H1 (cell line): ENCODE data around the gene RPUSD3. TPM values are rescaled to one million over a fixed set of nuclear protein-coding genes. Genes with fewer than 3 reads are reported as not detected.
"Not testable (repeated sequence)": the region's sequence is repeated elsewhere in the genome, so short reads cannot be mapped to it uniquely, and the experiment has no call there.

ENCODE experiments used
- CTCF ChIA-PET: fragments of 300-600 bp; sonication (Branson Sonifier 250); formaldehyde crosslinking; loops from one replicate; lab custom pipeline; 2021; ENCODE audit not compliant: partially characterized antibody; lab: Charles Lee
- POLR2A ChIA-PET: fragments of 300-600 bp; sonication (Branson Sonifier 250); formaldehyde crosslinking; loops from one replicate; lab custom pipeline; 2021; ENCODE audit warnings: inconsistent platforms; ENCODE audit not compliant: partially characterized antibody; lab: Charles Lee
- DNase-seq, 2 experiments: peaks; one replicate each; pipeline versions ENCODE4 v3.0.0 to v3.0.0-alpha.2; 2010 to 2022; ENCODE audit warnings: low spot score in 2 of 2, low read depth in 1 of 2, mixed read lengths in 1 of 2
- FAIRE-seq: peaks from 2 replicates; lab custom pipeline; 2011; peaks lifted over from hg19 to GRCh38; lab: Jason Lieb, UNC
- H2AFZ ChIP-seq: 2 replicates; pipeline ENCODE4 v1.8.1; 2012; ENCODE audit warnings: low read length, inconsistent platforms
- H2AK5ac ChIP-seq: 2 replicates; pipeline ENCODE4 v1.6.1; 2013; ENCODE audit warnings: low read depth, low read length
- H2BK120ac ChIP-seq: replicated peaks from 2 replicates; pipeline ENCODE3; 2013; ENCODE audit warnings: low read depth, low read length, inconsistent platforms
- H2BK12ac ChIP-seq: 2 replicates; pipeline ENCODE4 v1.6.1; 2013; ENCODE audit warnings: low read depth, low read length
- H2BK15ac ChIP-seq: 2 replicates; pipeline ENCODE4 v1.6.1; 2013; ENCODE audit warnings: low read length
- H2BK20ac ChIP-seq: 2 replicates; pipeline ENCODE4 v1.6.1; 2013; ENCODE audit warnings: low read length
- H2BK5ac ChIP-seq: 2 replicates; pipeline ENCODE4 v1.6.1; 2013; ENCODE audit warnings: low read depth, low read length
- H3K14ac ChIP-seq: 2 replicates; pipeline ENCODE4 v1.6.1; 2013; ENCODE audit warnings: inconsistent platforms; ENCODE audit not compliant: insufficient read length
- H3K18ac ChIP-seq: 2 replicates; pipeline ENCODE4 v1.6.1; 2013; ENCODE audit warnings: low read length; ENCODE audit errors: extremely low read depth
- H3K23ac ChIP-seq: 2 replicates; pipeline ENCODE4 v1.6.1; 2013; ENCODE audit warnings: inconsistent platforms; ENCODE audit not compliant: insufficient read length
- H3K23me2 ChIP-seq: 2 replicates; pipeline ENCODE4 v1.6.1; 2013; ENCODE audit warnings: low read depth, low read length
- H3K27ac ChIP-seq: 2 replicates; pipeline ENCODE4 v1.6.1; 2011; ENCODE audit warnings: low read depth, low read length, inconsistent platforms
- H3K27me3 ChIP-seq, 4 experiments: replicated peaks in 1 of 4; 1 replicate in 1 of 4; 2 replicates in 3 of 4; pipeline versions ENCODE4 v1.6.1 to v1.8.1; 2011 to 2013; ENCODE audit warnings: low read length in 3 of 4, mild to moderate bottlenecking in 3 of 4, inconsistent platforms in 2 of 4, mixed read lengths in 2 of 4, moderate library complexity in 1 of 4; ENCODE audit not compliant: control insufficient read depth in 3 of 4, insufficient read depth in 3 of 4; ENCODE audit errors: extremely low read depth in 1 of 4
- H3K36me3 ChIP-seq, 4 experiments: 2 replicates each; pipeline versions ENCODE4 v1.6.1 to v1.8.1; 2011 to 2013; ENCODE audit warnings: mild to moderate bottlenecking in 4 of 4, low read length in 3 of 4, moderate library complexity in 2 of 4, control low read depth in 1 of 4, inconsistent platforms in 1 of 4; ENCODE audit not compliant: insufficient read depth in 4 of 4, control insufficient read depth in 2 of 4
- H3K4ac ChIP-seq: replicated peaks from 2 replicates; pipeline ENCODE3; 2013; ENCODE audit warnings: low read length, low read depth, mixed read lengths, inconsistent platforms; ENCODE audit not compliant: insufficient read length
- H3K4me1 ChIP-seq, 4 experiments: replicated peaks in 1 of 4; 1 replicate in 1 of 4; 2 replicates in 3 of 4; pipeline versions ENCODE4 v1.6.1 to v1.8.1; 2011 to 2013; ENCODE audit warnings: low read length in 3 of 4, inconsistent platforms in 2 of 4, mixed read lengths in 1 of 4; ENCODE audit not compliant: insufficient read depth in 4 of 4, control insufficient read depth in 3 of 4
- H3K4me2 ChIP-seq, 2 experiments: 2 replicates each; pipeline versions ENCODE4 v1.6.1 to v1.8.1; 2011 to 2013; ENCODE audit warnings: low read depth in 2 of 2, low read length in 2 of 2, control low read depth in 1 of 2, inconsistent platforms in 1 of 2, mild to moderate bottlenecking in 1 of 2; ENCODE audit not compliant: insufficient read depth in 1 of 2
- H3K4me3 ChIP-seq, 4 experiments: fragments of 200-600, 300-600 bp in 1 of 4; sonication (generic), shearing (Covaris generic), sonication (Bioruptor Twin) in 1 of 4; 2 replicates each; pipeline versions ENCODE4 v1.5.1 to v1.8.1; 2011 to 2016; ENCODE audit warnings: low read length in 4 of 4, low read depth in 3 of 4, control low read depth in 2 of 4, inconsistent platforms in 2 of 4, mild to moderate bottlenecking in 2 of 4, mixed read lengths in 1 of 4, moderate library complexity in 1 of 4; ENCODE audit not compliant: insufficient read depth in 2 of 4; ENCODE audit errors: extremely low read depth in 1 of 4
- H3K56ac ChIP-seq: replicated peaks from 2 replicates; pipeline ENCODE3; 2013; ENCODE audit warnings: low read depth, mild to moderate bottlenecking, mixed read lengths, low read length, inconsistent platforms; ENCODE audit not compliant: insufficient read length
- H3K79me1 ChIP-seq: 2 replicates; pipeline ENCODE4 v1.6.1; 2013; ENCODE audit warnings: low read depth, low read length, control low read depth
- H3K79me2 ChIP-seq, 2 experiments: 2 replicates each; pipeline versions ENCODE4 v1.6.1 to v1.8.1; 2012 to 2013; ENCODE audit warnings: low read length in 2 of 2, mild to moderate bottlenecking in 2 of 2, inconsistent platforms in 1 of 2; ENCODE audit not compliant: insufficient read depth in 2 of 2, control insufficient read depth in 1 of 2
- H3K9ac ChIP-seq, 4 experiments: replicated peaks in 1 of 4; 1 replicate in 1 of 4; 2 replicates in 3 of 4; pipeline versions ENCODE4 v1.6.1 to v1.8.1; 2011 to 2013; ENCODE audit warnings: low read depth in 3 of 4, low read length in 3 of 4, control low read depth in 2 of 4, mild to moderate bottlenecking in 2 of 4, moderate library complexity in 2 of 4, inconsistent platforms in 1 of 4; ENCODE audit errors: extremely low read depth in 1 of 4
- H3K9me3 ChIP-seq, 2 experiments: 2 replicates each; pipeline versions ENCODE4 v1.6.1 to v1.8.1; 2012 to 2013; ENCODE audit warnings: mild to moderate bottlenecking in 2 of 2, moderate library complexity in 2 of 2, control low read depth in 1 of 2, inconsistent platforms in 1 of 2, low read depth in 1 of 2, low read length in 1 of 2, mixed read lengths in 1 of 2; ENCODE audit not compliant: insufficient read depth in 2 of 2
- H4K20me1 ChIP-seq, 2 experiments: replicated peaks in 1 of 2; 2 replicates each; pipeline versions ENCODE3 to v1.8.1; 2011 to 2013; ENCODE audit warnings: inconsistent platforms in 2 of 2, low read length in 2 of 2, mild to moderate bottlenecking in 1 of 2; ENCODE audit not compliant: insufficient read depth in 2 of 2, control insufficient read depth in 1 of 2
- H4K5ac ChIP-seq: 2 replicates; pipeline ENCODE4 v1.6.1; 2013; ENCODE audit warnings: low read length, low read depth, mixed read lengths, inconsistent platforms; ENCODE audit not compliant: insufficient read length
- H4K8ac ChIP-seq: 2 replicates; pipeline ENCODE4 v1.8.0; 2013; ENCODE audit warnings: mild to moderate bottlenecking, moderate library complexity, low read length, inconsistent platforms; ENCODE audit not compliant: insufficient read depth; ENCODE audit errors: extremely low read depth
- H4K91ac ChIP-seq: replicated peaks from 2 replicates; pipeline ENCODE3; 2013; ENCODE audit warnings: low read length, mixed read lengths, inconsistent platforms; ENCODE audit not compliant: insufficient read length
- EGR1 ChIP-seq: IDR thresholded peaks from 2 replicates; pipeline ENCODE4 v1.6.1; 2011; ENCODE audit warnings: low read depth, low read length, borderline replicate concordance
- YY1 ChIP-seq: IDR thresholded peaks from 2 replicates; pipeline ENCODE4 v1.6.1; 2011; ENCODE audit warnings: low read depth, mild to moderate bottlenecking, low read length
- WGBS, 2 experiments: shearing (Covaris generic) in 1 of 2; methylation state at CpG; one replicate each; pipeline versions ENCODE4 v1.1.6 to v1.1.7; 2013 to 2015; ENCODE audit warnings: low lambda C conversion rate in 2 of 2, mixed read lengths in 2 of 2, inconsistent platforms in 1 of 2, low coverage in 1 of 2, missing lambda C conversion rate in 1 of 2; ENCODE audit not compliant: insufficient replicate concordance in 2 of 2, insufficient coverage in 1 of 2, insufficient read length in 1 of 2; ENCODE audit errors: extremely low coverage in 1 of 2, missing lambda C conversion rate in 1 of 2; 5-methylcytosine and 5-hydroxymethylcytosine counted together
- polyA plus RNA-seq, 7 experiments: library from polyadenylated mRNA; depleted of rRNA in 3 of 7; stranded (reverse) in 5 of 7; unstranded in 2 of 7; fragments of >200 nt in 5 of 7; fragments of 200-250 nt in 2 of 7; gene quantifications; 1 replicate in 5 of 7; 2 replicates in 1 of 7; 4 replicates in 1 of 7; pipeline versions ENCODE4 v1.2.1 to v1.2.3, GENCODE V29; 2011 to 2013; ENCODE audit warnings: missing spikeins in 2 of 7, mixed read lengths in 2 of 7
- total RNA-seq: library from RNA; stranded (reverse); fragmentation: NEBNext Ultra II Directional; extraction: Animal tissue kit (Norgen Biotek cat#: 25700); gene quantifications from 2 replicates; pipeline ENCODE4 v1.2.1, GENCODE V29; 2021

RPUSD3 gene
- total and polyA plus RNA-seq, 2 of the 8 experiments (the other 6 are each of a cell fraction or from before 2014, with no cell fraction given): 68.4 to 154 TPM

DNA sequence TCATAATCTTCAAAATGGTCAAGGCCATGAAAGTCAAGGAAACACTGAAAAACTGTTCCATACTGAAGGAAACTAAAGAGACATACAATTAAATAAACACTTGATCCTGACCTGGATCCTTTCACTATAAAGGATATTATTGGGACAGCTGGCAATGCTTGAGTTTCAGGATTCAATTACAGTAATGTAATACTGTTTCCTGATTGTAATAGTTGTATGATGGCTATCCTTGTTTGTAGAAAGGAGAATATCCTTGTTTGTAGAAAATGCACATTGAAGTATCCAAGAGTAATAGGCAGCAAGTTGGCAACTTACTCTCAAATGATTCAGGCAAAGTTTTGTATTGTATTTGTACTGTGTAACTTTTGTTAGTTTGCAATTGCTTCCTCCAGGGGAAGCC is 31.6 kb upstream of the RPUSD3 start (continued):
- TF ChIP-seq YY1 (no peak), EGR1 (no peak)

DNA sequence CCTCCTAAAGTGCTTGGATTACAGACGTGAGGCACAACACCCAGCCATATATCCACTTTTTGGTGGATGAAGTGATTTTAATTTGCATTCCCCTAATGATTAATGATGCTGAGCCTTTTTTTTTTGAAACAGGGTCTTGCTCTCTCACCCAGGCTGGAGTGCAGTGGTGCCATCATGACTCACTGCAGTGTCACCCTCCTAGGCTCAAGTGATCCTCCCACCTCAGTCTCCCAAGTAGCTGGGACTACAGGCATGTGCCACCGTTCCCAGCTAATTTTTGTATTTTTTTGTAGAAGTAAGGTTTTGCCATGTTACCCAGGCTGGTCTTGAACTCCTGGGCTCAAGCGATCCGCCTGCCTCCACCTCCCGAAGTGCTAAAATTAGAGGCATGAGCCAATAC is 28.3 kb upstream of the RPUSD3 start:
- H3K14ac ChIP-seq, H3K23ac ChIP-seq, H2BK15ac ChIP-seq, H2BK20ac ChIP-seq, H3K4me3 ChIP-seq, H2AFZ ChIP-seq, H2BK120ac ChIP-seq, H3K9ac ChIP-seq, H3K9me3 ChIP-seq, H3K27me3 ChIP-seq, H2AK5ac ChIP-seq, FAIRE-seq, H2BK5ac ChIP-seq, H3K79me2 ChIP-seq, H3K79me1 ChIP-seq, H2BK12ac ChIP-seq, H3K4me1 ChIP-seq, H4K5ac ChIP-seq, H3K4me2 ChIP-seq, H3K56ac ChIP-seq, H4K91ac ChIP-seq, H3K23me2 ChIP-seq, H4K20me1 ChIP-seq, DNase-seq, H4K8ac ChIP-seq, POLR2A ChIA-PET, H3K4ac ChIP-seq, H3K27ac ChIP-seq, H3K36me3 ChIP-seq, H3K18ac ChIP-seq: not testable (repeated sequence)
- CTCF ChIA-PET: interaction anchor here (1.1 kb wide), 1 partner anchor 43 kb away, joined by 3 read pairs; no protein-coding TSS in a partner anchor
- WGBS, 2 experiments: 93% methylated on average over 5 of the region's 5 CpGs; no CpG with 5 or more reads in 1 of the 2 experiments
